ENCODE results near the gene RPL12.
A peak's percentile ranks its signal among the peaks of the same experiment; 100 is the strongest.

The RPL12 gene

GRCh38 chr9:127450830-127451607 is at the start of gene RPL12, which contains the start of gene LRSAM1:
Gene RPL12, minus strand, starts transcription at chr9:127451406. Its CDS starts 89 bp downstream, at chr9:127451317.
Gene LRSAM1, plus strand, starts transcription at chr9:127451510. Its CDS starts 3,018 bp downstream, at chr9:127454528.
- peak; percentile 95 to 98 (median 98) for DNase-seq (ENCODE audit: low read depth in 3 of 3)

DNA sequence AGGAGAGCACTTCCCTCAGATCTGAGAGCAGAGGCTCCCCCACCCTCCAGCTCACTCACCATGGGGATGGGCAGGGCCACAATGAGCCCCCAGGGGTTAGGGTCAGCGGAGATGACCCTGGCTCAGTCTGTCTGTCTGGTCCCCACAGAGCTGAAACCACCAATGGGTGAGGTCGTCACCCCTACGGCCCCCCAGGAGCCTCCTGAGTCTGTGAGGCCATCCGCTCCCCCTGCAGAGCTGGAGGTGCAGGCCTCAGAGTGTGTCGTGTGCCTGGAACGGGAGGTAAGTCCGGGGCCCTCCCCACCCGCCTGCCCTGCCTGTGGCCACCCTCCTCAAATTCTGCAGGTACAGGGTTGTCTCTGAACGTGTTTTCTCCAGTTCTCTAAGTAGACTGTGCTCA is 49.7 kb upstream of the RPL12 start:
- DNase-seq (ENCODE audit: low read depth in 3 of 3) = no peak

- DNase-seq (ENCODE audit: low read depth in 3 of 3) = no peak
These were observed 49.2 kb upstream of the RPL12 start for GRCh38 chr9:127500399-127500798.

- no peak for DNase-seq (ENCODE audit: low read depth in 3 of 3)
These were observed 47.1 kb upstream of the RPL12 start for GRCh38 chr9:127498298-127498697.

- no peak for DNase-seq (ENCODE audit: low read depth in 3 of 3)
These were observed 46.6 kb upstream of the RPL12 start for GRCh38 chr9:127497656-127498290.

DNA sequence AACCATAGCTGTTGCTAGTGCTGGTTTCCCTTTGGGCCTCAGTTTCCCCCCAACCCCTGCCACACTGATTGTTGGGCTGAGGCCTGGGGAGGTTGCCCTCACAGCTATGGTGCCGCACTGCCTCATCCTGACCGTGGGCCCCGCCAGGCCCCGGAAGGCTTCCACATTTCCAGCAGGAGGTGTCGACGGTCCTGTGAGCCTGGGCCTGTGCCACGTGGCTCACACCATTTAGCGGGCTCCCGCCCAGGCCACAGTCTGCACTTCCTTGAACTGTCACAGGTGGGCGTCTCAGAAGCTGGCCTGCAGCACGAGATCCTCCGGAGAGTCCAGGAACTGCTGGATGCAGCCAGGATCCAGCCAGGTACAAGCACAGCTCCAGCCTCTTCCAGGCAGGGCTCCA is 45.8 kb upstream of the RPL12 start:
- DNase-seq (ENCODE audit: low read depth in 3 of 3) = no peak

DNA sequence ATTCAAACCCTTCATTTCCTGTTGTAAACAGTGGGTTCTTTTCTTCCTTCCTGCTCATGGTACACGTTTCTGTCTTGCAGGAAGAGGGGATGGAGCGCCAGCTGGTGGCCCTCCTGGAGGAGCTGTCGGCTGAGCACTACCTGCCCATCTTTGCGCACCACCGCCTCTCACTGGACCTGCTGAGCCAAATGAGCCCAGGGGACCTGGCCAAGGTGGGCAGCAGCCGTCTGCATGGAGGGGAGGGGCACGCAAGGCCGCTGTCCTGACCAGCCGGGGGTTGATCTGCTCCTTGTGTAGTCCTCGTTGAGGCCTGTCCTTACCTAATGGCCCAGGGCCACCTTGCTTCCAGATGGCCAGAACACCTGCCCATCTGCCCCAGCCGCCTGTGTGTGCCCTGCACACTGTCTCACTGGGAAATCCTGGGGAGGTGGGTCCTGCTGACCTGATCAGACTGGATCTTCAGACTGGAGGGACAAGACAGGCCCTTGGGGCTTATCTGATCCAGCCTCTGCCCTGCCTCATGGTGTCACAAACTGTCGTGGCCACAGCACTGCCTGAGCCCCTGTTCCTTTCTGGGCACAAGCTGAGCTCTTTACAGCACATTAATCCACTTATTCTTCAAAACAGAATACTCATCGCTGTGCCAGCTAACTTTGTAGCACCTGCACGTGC is 44.8 kb upstream of the RPL12 start:
- DNase-seq (ENCODE audit: low read depth in 3 of 3) = no peak

- no peak for DNase-seq (ENCODE audit: low read depth in 3 of 3)
These were observed 43.1 kb upstream of the RPL12 start for GRCh38 chr9:127494304-127494702.

GRCh38 chr9:127493592-127494303 is 42.5 kb upstream of the RPL12 start:
- DNase-seq (ENCODE audit: low read depth in 3 of 3) = no peak

GRCh38 chr9:127492616-127493015 is 41.4 kb upstream of the RPL12 start:
- no peak for DNase-seq (ENCODE audit: low read depth in 3 of 3)

DNA sequence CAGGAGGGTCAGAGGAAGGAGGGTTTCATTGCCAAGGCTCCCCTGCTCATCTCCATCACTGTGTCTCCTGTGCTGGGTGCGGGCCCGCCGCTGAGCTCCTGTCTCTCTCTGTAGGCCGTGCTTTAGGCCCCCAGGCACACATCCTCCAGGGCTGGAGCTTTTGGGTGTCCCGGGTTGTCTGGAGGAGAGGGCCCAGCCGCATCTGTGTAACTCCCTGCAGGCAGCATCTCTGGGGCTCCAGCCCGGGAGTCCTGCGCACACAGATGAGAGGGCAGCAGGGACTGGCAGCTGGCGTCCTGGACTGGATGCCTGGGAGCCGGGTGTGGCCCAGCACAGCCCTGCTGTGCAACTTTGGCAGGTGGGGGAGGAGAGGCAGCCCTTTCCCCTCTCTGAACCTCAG is 40.3 kb upstream of the RPL12 start:
- DNase-seq (ENCODE audit: low read depth in 3 of 3) = no peak

GRCh38 chr9:127490535-127491230 is 39.5 kb upstream of the RPL12 start:
- no peak for DNase-seq (ENCODE audit: low read depth in 3 of 3)

GRCh38 chr9:127489471-127490115 is 38.4 kb upstream of the RPL12 start:
- no peak for DNase-seq (ENCODE audit: low read depth in 3 of 3)

DNA sequence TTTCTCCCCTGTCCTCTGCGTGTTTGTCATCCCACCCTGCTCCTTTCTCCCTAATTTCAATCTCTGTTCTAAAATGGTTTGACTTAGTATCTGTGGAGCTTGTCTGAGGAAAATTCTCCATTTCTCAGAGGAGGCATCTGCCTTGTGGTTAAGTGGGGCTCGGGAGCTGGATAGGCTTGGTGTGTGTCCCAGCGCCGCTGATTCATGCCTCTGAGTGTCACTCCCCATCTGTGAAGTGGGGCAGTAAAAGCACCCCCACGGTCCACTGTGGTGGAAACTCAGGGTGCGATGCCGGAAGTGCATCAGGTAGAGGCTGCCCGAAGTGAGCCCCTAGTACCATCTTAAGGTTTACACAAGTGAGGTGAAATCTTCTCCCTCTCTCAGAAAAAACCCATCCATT is 37.7 kb upstream of the RPL12 start:
- no peak for DNase-seq (ENCODE audit: low read depth in 3 of 3)

- no peak for DNase-seq (ENCODE audit: low read depth in 3 of 3)
These were observed 34.8 kb upstream of the RPL12 start for GRCh38 chr9:127485995-127486394.

DNA sequence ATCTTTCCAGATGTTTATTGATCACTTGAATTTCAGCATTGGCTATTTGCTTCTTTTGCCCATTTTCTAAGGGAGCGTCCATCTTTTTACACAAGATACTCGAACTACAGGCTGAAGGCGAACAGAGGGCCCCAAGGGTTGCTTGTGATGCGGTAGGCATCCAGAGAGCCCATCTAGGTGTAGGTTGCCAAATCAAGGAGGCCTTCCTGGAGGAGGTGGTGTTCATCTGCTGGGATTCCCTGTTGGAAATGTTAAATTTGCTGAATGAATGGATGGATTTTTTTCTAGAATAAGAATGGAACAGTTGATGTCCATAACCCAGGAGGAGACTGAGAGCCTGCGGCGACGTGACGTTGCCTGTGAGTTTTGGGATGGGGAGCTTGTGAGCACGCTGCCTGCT is 31.5 kb upstream of the RPL12 start:
- DNase-seq (ENCODE audit: low read depth in 3 of 3) = no peak

DNA sequence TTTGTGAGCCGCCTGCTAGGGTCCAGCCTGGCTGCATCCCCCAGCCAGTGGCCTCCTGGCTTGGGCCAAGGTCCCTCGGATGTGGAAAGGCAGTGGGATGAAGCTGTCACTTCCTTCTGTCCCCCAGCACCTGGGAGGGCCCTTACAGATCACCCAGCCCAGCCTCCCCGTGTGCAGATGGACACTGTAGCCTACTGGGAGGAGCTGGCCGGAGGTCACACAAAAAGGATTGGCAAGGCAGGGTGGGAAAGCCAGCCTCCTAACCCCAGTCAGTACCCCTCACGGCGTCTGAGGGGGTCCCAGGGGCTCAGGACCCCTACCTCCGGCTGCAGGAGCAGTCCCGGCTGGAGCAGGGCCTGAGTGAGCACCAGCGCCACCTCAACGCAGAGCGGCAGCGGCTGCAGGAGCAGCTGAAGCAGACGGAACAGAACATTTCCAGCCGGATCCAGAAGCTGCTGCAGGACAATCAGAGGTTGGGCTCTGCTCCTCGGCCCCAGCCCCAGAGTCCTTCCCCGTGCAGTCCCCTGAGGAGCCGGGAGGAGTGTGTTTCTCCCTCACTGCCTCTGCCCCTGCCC is 28.4 kb upstream of the RPL12 start:
- DNase-seq (ENCODE audit: low read depth in 3 of 3) = no peak

GRCh38 chr9:127474592-127474991 is 23.4 kb upstream of the RPL12 start:
- DNase-seq (ENCODE audit: low read depth in 3 of 3) = no peak

- no peak for DNase-seq (ENCODE audit: low read depth in 3 of 3)
These were observed 22.7 kb upstream of the RPL12 start for GRCh38 chr9:127473932-127474331.

GRCh38 chr9:127473501-127473900 is 22.3 kb upstream of the RPL12 start:
- DNase-seq (ENCODE audit: low read depth in 3 of 3) = no peak

DNA sequence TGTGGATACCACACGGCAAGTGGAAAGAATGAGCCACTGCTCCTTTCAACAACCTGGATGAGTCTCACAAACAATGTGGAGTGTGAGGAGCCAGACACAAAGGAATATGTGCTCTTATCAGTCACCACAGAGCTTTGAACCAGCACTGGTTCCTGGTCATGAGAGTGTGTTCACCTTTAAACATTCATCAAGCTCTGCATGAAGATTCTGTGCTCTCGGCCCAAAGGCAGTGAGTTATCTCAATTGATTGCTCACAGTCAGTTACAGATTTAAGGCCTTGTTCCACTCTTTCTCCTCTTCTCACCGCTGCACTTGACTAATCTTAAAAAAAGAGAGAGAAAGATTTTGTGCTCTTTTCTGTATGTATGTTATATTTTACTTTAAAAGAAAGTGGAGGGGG is 19.5 kb upstream of the RPL12 start:
- DNase-seq (ENCODE audit: low read depth in 3 of 3) = no peak
